ENCODE results near the gene TSHZ2.

TSHZ2 gene

DNA sequence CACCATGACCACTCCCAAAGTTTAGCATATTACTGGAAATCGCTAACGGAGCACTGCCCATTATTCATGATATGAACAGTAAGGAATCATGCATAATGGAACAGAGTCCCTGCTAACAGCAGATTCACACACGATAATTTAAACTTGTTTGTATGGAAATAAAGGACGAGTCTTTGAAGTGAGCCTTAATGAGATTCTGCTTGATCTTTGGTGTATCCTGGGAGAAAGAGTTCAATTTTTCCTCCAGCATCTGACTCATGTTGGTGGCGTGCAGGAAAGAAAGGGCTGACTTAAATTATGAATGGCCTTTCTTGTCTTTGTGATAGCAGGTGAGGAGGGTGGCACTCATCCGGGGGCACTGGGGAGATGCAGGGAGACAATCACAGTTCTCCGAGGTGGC lies 426.9 kb downstream of the TSHZ2 start:
- DNase-seq (ENCODE audit: low read depth): no peak
- H3K4me3 ChIP-seq (ENCODE audit: low read depth, low read length): no peak overlapping the region
- TF ChIP-seq CTCF (IDR thresholded peaks at IDR 0.05; ENCODE audit: low read depth, low read length, missing control alignments): no peak

DNA sequence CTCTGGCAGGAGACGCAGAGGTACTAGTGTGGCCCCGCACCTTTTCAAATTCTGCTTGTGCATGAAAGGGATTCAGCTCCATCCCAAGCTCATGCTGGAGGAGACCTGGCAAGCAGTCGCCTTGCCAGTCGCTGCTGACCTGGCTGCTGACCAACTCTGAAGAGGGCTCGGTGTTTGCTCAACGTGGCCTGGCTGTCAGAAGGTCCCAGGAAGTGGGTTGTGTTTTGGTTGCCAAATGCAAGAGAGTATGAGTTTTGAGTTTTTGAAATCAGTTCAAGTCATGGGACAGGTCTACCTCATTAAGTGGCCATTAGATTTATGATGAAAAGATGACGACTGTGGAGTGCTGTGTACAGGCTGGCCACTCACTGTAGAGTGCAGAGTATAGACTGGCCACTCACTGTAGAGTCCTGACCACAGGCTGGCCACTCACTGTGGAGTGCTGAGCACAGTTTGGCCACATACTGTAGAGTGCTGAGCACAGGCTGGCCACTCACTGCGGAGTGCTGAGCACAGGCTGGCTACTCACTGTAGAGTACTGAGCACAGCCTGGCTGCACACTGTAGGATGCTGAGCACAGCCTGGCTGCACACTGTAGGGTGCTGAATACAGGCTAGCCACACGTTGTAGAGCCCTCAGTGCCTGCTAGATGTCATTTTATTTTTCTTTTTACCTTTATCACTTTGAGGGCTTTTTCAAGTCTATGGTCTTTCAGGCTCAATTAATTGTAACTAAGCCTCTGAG lies 427.6 kb downstream of the TSHZ2 start:
- no peak overlapping the region for H3K4me3 ChIP-seq (ENCODE audit: low read depth, low read length)
- DNase-seq (ENCODE audit: low read depth): no peak
- no peak for TF ChIP-seq CTCF (IDR thresholded peaks at IDR 0.05; ENCODE audit: low read depth, low read length, missing control alignments)

DNA sequence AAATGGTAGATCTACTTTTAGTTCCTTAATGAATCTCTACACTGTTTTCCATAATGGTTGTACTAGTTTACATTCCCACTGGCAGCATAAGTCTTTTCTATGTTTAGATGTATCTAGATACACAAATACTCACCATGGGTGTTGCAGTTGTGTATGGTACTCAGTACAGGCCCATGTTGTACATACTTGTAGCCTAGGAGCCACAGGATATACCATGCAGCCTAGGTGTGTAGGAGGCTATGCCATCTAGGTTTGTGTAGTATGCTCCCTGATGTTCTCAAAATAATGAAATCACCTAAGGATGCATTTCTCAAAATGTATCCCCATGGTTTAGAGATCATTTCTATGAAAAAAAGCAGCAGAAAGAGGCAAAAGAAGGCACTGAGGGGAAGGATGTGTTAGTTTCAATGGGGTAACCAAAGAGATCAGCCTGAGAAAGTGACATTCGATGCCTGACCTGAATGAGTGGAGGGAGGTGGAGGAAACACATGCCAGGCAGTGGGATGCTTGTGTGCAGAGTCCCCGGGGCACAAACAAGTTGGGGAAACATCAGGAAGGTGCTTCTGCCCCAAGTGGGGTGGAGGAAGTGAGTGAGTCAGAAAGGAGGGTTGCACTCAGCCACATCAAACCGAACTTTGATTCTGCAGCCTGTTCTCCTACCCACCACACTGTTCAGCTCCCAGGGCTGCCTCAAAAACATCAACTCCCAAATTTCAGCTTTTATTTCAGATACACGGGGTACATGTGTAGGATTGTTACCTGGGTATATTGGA lies 430.3 kb downstream of the TSHZ2 start:
- no peak overlapping the region for H3K4me3 ChIP-seq (ENCODE audit: low read depth, low read length)
- no peak for DNase-seq (ENCODE audit: low read depth)
- no peak for TF ChIP-seq CTCF (IDR thresholded peaks at IDR 0.05; ENCODE audit: low read depth, low read length, missing control alignments)

DNA sequence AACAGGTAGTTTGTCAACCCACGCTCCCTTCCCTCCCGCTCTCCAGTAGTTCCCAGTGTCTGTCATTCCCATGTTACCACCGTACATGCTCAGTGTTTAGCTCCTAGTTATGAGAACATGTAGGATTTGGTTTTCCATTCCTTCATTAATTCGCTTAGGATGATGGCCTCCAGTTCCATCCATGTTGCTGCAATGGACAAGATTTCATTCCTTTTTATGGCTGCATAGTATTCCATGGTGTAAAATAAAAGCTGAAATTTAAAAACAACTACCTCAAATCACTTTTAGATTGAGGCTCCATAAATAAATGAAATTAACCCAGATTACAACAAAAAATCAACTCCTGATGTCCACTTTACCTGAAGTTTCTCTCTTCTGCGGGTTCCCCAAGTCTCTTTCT lies 430.9 kb downstream of the TSHZ2 start:
- no peak for DNase-seq (ENCODE audit: low read depth)
- no peak overlapping the region for H3K4me3 ChIP-seq (ENCODE audit: low read depth, low read length)
- no peak for TF ChIP-seq CTCF (IDR thresholded peaks at IDR 0.05; ENCODE audit: low read depth, low read length, missing control alignments)

DNA sequence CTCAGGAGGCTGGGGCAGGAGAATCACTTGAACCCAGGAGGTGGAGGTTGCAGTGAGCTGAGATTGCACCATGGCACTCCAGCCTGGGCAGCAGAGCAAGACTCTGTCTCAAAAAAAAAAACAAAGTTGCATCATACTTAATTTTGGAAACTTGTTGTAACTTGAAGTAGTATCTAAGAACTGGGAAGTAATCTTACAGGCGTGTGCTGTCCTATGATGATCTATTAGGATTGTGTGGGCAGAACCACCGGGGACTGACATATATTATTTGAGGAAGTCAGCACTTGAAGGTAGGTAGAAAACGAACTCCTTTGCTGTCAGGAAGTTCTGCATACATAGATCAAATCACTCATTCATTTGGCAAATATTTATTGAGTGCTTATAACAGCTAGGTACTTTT lies 433.0 kb downstream of the TSHZ2 start:
- no peak overlapping the region for H3K4me3 ChIP-seq (ENCODE audit: low read depth, low read length)
- TF ChIP-seq CTCF (IDR thresholded peaks at IDR 0.05; ENCODE audit: low read depth, low read length, missing control alignments): no peak
- no peak for DNase-seq (ENCODE audit: low read depth)

DNA sequence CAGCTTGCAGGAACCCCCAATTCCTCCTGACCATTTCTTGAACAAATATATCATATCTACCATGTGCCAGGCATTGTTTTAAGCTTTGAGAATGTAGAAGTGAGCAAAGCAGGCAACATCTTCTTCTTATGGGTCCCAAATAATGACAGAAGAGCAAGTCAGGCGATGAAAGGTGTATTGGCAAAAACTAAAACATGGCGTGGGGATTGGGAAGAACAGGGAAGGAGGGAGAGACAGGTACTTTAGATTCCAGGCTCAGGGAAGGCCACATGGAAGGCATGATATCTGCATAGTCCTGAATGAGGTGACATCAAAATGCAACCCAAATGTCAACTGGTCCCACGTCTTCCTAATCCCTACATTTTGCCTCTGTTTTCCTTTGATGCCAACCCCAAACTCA lies 434.4 kb downstream of the TSHZ2 start:
- no peak for DNase-seq (ENCODE audit: low read depth)
- H3K4me3 ChIP-seq (ENCODE audit: low read depth, low read length): no peak overlapping the region
- no peak for TF ChIP-seq CTCF (IDR thresholded peaks at IDR 0.05; ENCODE audit: low read depth, low read length, missing control alignments)

All from GM12864 (cell line).